GM19025 (cell line): ENCODE results near the gene ABL2.
"Not testable (repeated sequence)": the region's sequence is repeated elsewhere in the genome, so short reads cannot be mapped to it uniquely, and the experiment has no call there.

Experiments
- ATAC-seq: cut with Tn5 transposase; IDR thresholded peaks from one replicate; pipeline ENCODE4 v1.9.1; 2021; ENCODE audit warnings: mild to moderate bottlenecking, low read depth, moderate library complexity; ENCODE audit not compliant: unreplicated experiment

Gene ABL2

DNA sequence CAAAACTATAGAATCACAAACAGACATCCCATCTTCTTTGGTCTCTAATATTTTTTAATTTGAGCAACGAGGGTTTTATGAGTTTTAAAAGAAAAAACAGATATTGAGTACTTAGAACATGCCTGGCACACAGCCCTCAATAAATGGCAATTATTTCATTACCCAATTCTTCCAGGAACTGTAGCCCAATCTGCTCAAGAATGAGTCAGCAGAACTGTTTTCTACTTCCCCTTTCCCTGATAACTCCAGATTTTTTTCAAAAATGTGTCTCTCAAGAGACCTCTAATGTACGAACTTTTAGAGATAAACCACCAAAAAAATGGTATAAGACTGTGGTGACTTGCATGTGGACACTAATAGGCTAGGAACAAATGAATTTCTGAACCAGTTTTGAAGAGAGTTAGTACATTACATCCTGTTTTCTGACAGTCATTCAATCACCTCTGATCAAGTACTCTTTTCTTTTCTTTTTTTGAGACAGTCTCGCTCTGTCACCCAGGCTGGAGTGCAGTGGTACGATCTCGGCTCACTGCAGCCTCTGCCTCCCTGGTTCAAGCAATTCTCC is 11.5 kb downstream of the ABL2 start:
- ATAC-seq, result no peak

DNA sequence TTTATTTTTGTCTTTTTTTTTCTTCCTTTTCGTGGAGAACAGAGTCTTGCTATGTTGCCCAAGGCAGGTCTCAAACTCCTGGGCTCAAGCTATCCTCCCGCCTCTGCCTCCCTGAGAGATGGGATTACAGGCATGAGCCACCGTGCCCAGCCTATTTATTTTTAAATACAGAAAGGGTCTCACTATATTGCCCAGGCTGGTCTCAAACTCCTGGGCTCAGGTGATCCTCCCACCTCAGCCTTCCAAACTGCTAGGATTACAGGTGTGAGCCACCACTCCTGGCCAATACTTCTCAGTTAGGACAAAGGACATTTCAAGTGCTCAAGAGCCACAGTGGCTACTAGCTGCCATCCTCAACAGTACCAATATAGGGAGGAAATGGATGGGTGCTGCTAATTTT is 16.2 kb downstream of the ABL2 start:
- not testable (repeated sequence) for ATAC-seq

DNA sequence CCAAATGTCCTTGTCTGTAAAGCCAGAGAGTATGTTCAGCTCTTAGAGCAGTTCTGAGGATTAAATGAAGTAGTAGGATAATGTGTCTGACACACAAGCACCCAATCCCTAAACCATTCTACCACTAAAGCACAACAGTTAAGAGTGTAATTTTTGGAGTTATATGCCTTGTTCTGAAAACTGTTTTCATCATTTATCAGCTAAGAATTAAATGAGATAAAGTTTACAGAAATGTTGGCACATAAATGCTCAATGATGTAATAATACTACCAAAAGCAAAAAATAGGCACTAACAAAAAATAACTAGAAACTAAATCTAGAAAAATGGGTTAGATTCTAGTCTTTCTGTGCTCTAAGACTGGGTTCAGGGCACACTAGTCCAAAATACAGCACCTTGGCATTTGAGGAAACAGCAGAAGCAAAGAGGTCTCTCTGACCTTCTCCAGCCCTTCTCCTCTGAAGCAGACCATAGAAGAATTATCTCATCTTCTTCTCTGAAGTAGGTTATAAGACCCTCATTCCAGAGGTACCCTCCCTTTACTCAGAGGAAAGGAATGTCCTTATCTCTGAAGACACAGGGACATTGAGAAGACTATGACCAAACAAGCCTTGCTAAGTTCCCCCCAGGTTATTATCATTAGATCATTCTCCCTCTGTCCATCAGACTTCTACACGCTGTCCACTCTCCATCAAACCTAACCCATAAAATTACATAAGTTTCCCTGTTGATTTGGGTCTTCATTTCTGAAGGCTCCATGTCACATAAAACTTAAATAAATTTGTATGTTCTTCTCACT is 20.6 kb downstream of the ABL2 start:
- no peak for ATAC-seq

DNA sequence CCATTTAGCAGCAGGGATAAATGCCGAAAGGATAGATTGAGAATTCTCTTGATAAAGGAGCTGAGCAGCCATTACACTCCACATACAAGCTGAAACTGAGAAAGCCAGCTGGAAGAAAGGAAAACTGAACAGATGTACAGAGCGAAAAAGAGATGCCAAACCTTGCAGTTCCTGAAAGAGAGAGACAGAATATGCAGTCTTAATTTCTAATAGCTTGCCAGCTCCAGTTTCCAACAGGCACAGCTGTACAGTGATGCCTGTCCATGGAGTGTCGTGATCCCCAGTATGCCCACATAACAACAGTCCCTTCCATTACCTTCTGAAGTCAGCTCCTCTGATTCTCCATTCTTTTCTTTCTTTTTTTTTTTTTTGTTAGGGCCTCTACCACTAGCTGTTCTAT is 22.7 kb downstream of the ABL2 start:
- no peak for ATAC-seq

DNA sequence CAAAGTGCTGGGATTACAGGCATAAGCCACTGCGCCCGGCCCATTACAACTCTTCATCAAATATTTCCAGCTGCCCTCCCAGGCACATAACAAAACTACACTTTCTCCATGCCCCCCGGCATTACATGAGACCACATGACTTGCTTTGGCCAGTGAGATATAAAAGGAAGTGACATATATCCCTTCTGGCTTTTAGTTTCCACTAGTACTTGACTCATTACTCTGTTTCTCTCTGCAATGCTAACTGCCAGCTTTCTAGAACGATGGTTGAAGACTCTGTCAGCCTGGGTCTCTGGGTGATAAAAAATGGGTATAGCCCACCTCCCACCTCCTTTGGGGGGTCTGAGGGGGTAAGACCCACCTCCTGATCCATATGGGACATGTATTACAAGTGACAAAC is 24.2 kb downstream of the ABL2 start:
- no peak for ATAC-seq

DNA sequence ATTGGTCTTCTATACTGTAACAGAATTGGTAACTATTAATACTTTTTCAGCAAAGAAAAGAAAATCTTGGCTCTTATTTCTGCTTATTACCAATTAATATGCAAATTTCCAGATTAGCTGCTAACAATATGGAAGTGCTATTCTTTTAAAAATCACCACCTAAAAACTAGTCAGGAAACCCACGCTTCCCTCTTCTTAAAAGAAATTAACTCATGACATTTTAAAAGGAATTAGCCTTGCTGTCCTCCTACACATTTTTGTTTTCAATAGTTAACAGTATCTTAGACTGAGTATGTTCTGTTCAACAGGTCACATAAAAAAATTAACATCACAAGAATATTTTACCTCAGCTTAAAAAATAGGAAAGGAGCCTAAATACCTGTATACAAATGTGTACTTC is 27.3 kb downstream of the ABL2 start:
- ATAC-seq, result no peak

DNA sequence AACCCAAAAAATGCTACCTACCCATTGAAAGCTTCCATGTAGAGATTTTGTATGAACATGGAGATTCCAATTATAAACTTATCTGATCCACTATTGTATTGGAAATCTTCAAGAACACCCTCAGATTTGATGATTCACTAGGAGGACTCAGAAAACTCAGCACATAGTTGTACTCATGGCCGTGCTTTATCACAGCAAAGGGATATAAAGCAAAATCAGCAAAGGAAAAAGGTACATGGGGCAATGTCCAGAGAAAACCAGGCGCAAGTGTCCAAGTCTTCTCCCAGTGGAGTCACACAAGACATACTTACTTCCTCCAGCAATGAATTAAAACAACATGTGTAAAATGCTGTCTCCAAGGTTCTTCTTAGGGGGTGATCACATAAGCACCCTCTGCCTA is 28.9 kb downstream of the ABL2 start:
- no peak for ATAC-seq

DNA sequence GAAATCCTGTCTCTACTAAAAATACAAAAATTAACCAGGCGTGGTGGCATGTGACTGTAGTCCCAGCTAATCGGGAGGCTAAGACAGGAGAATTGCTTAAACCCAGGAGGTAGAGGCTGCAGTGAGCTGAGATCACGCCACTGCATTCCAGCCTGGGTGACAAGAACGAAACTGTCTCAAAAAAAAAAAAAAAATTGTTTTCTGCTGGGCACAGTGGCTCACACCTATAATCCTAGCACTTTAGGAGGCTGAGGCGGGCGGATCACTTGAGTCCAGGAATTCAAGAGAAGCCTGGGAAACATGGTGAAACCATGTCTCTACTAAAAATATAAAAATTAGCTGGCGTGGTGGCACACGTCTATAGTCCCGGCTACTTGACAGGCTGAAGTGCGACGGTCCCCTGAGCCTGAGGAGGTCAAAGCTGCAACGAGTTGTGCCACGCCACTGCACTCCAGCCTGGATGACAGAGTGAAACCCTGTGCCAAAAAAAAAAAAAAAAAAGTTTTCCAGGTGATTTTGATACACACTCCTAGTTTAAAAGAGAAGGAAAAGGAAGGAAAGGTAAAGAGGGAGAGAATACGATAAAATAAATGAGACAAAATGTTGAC is 31.7 kb downstream of the ABL2 start:
- ATAC-seq, result no peak

DNA sequence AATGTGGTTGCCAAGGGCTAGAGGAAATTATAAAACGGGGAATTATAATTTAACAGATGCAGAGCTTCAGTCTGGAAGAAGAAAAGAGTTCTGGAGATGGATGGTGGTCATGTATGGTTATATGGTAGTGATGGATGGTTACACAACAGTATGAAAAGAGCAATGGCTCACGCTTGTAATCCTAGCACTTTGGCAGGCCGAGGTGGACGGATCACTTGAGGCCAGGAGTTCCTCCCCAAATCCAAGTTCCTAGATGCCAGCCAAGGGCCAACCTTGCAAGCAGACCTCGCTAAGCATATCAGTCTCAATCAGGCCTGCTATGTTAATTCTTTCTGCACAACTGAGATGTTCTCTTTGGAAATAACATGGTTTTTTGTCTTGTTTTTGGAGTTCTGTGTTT is 33.6 kb downstream of the ABL2 start:
- not testable (repeated sequence) for ATAC-seq

DNA sequence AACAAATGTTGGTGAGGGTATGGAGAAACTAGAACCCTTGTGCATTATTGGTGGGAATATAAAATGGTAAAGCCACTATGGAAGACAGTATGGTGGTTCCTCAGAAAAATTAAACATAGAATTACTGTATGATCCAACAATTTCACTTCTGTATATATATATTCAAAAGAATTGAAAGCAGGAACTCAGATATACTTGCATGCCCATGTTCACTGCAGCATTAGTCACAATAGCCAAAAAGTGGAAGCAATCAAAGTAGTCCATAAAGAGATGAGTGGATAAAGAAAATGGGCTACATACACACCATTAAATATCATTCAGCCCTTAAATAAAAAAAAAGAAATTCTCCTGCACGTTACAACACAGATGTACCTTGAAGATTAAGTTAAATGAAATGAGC is 34.1 kb downstream of the ABL2 start:
- ATAC-seq, result no peak

DNA sequence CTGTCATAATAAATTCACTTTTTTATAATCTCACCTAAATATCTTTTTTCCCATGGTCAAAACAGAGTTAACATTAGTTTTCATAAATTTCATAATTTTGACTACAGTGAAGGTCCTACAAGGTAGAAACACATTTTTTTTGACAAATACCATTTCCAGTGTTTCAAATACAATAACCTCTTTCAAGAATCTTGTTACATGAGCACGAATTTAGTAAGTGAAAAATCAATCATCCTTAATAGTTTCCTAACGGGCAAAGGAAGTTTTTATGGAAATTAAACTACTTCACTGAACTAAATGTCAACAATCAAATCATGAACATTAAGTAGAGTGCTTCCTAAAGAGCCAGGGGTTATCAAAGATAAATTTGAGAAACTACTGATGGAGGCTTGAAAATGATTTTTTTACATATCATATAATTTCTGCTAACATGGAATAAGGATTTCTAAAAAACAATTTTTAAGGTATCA is 35.4 kb downstream of the ABL2 start:
- ATAC-seq, result no peak

DNA sequence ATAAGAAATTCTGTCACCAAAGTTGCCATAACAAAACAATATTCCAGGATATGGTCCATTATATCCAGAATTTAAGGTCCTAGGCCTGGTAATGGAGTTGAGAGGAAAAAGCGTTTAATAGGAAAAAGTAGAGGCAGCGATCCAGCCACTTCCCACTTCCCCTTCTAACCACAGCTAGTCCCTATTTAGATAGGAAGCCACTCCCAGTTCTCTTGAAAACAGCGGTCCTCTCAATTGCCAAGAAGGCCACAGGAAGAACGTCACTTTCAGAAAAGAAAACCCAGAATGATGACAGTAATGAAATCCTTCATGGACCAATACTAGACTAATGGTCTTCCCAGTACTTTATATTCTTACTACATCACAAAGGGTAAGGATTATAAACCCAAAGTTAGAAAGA is 38.6 kb downstream of the ABL2 start:
- ATAC-seq, result no peak

DNA sequence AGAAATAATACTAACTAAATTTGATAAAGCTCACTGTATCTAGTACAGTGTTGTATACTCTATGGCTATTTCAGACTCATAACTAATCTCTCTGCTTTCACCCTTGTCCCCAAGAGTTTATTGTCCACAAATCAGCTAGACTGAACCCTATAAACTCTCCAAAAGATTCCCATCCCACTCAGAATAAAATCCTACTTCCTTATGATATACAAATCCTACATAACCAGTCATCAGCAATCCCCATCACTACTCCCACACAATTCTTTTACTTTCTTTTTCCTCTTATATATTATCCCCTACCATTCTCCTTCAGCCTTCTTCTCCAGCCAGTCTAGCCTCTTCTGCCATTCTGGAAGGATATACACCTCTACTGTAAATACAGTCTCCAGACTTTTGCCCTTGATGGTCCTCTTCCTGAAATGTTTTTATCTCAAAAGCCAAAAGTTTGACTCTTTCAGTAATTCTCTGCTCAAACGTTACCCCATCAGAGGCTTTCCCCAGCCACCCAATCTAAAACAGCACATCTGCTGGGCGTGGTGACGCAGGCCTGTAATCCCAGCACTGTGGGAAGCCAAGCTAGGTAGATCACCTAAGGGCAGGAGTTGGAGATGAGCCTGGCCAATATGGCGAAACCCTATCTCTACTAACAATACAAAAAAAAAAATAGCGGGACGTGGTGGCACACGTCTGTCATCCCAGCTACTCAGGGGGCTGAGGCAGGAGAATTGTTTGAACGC is 41.6 kb downstream of the ABL2 start:
- no peak for ATAC-seq

DNA sequence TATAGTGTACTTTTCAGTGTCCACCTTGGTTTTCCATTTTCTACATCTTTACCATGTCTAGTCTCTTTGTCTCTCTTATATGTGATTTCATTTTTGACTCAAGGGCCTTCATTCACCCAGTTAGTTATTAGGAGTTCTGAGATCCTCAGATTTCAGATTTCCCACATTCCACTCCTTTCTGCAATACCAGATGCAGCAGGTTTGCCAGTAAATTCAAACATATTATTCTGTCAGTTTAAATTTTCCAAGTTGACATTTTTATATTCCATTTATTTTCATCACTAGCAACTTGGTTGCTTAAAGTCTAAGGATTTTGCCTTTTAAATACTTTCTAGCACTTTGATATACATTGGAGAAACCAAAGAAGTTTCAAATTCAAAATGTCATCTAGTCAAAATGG is 42.4 kb downstream of the ABL2 start:
- ATAC-seq, result no peak

DNA sequence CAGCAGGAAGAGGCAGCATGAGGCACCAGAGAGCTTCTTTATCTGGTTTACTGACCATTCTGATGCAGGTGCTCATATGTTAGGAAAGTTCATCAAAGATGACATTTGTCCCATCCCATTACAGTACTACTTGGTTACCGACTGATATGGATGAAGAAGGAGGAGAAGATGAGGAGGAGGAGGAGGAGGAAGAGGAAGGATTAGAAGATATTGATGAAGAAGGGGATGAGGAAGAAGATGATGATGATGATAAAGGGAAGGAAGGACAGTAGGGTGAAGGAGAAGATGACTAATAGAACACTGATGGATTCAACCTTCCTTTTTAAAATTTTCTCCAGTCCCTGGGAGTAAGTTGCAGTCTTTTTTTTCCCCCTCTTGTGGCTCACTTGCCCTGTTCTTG is 45.1 kb downstream of the ABL2 start:
- no peak for ATAC-seq

DNA sequence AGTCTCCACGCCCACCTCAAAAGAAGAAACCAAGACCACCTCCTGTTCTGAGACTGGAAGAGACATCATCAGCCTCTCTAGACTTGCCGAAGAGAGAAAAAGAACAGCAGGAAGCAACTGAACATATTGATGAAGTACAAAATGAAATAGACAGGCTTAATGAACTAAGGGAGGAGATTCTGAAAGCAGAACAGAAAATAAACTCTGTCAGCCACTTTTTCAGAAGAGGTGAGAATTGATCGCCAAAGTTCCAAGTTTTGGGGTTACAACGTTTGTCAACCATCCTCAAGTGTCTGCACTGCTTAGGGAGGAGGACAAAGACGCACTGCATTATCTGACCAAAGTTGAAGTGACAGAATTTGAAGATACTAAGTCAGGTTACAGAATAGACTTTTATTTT is 45.6 kb downstream of the ABL2 start:
- ATAC-seq, result no peak

DNA sequence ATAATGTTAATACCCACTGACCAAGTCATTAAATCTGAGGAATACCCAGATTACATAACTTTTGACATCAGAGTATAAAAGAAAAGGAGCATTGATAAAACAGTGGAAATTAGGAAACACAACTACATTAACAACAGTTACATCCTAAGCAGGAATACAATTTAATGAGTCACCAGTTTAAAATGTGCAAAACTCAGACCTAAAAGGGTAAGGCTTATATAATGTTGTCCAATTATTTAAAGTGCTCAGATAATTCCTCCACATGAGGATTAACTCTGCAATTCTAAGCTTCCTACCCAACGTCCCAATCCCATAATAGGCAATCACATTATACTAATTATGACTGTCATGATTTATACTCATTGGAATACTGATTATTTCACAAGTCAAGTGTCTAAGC is 50.5 kb downstream of the ABL2 start:
- ATAC-seq, result no peak

DNA sequence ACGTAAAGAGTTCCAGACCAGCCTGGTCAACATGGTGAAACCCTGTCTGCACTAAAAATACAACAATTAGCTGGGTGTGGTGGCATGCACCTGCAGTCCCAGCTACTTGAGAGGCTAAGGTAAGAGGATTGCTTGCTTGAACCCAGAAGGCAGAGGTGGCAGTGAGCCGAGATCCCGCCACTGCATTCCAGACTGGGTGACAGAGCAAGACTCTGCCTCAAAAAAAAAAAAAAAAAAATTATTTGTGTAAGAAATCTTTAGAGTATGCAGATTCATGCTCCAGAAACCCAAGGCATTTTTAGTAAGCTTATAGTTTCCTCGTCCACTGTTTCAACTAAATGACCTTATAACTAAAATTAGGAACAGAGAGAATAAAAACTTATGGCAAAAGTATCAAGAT is 51.3 kb downstream of the ABL2 start:
- no peak for ATAC-seq

DNA sequence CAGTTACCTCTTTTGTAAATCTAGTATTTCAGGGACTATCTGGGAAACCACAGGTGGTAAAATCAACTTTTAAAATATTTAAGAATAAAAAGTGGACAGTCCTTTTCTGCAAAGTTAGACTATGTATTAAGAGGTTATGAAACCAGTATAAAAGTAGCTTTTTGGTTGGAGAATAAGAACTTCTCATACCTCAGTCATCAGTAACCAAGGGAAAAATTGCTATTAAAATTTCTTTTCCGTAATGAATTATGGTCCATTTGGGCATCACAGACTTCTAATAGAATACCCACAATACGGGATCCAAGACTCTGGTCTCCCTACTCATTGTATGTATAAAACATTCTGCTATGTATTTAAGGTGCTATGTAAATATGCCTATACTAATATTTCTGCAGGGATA is 51.9 kb downstream of the ABL2 start:
- no peak for ATAC-seq

DNA sequence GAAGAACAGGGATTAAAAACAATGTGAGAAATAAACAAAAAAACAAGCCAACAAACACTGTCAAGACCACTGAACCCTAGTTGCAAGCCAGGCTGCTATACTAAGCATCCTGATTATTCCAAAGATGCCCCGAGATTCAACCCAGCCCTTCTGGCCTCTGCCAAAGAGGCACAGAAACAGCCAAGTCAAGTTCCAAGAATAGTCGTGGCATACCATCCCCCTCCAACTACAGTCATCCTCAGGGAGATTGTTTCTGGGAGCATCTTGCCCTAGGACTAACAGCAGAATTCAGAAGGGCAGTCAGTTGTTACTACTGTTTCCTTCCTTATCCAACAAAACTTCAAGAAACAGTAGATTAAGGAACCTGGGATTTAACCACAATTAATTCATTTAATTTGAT is 52.3 kb downstream of the ABL2 start:
- ATAC-seq, result no peak
